ELF-1 (cell line): Measurements from ENCODE around the gene SLC38A6.

Experiments
- DNase-seq: peaks from one replicate; pipeline ENCODE4 v3.0.0-alpha.2; 2016; ENCODE audit warnings: low read depth, low spot score

SLC38A6 gene

DNA sequence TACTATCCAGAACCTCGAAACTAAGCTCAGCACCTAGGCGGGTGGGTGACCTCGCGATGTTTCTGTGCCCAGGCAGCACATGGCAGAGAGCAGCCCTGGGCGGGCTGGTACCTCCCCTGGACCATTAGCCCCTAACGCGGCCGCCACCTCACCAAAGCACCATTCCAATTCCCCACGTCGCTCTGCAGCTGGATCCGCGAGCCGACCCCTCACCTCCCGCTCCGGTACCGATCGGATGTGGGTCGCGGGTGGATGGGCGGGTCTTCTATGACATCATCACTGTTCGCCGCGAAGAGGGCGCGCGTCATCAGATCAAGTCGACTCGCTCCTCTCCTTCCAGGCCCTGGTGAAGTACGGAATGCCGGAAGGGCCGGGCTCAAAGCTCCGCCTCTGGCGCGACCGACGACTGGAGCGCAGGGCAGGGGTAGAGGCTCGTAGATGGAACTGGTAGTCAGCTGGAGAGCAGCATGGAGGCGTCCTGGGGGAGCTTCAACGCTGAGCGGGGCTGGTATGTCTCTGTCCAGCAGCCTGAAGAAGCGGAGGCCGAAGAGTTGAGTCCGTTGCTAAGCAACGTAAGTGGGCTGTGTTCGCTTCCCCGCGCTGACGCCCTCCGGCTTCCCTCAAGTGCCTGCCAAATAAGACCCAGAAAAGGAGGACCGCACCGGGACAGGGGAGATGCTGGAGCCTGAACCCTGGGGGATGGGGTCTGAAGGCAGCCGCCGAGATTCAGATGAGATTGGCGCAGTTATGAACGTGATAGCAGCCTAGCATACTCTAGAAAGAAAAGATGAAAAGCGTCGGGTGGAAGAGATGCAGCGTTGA is at the start of gene SLC38A6, which contains the start of gene TRMT5:
Gene SLC38A6, plus strand, starts transcription at position 435 of the 822 bp plus-strand sequence. Its CDS starts 33 bp downstream, at position 468.
Gene TRMT5, minus strand, starts transcription at position 269 of the 822 bp plus-strand sequence. Its CDS starts 106 bp downstream, at position 163.
- peak; percentile 99 for DNase-seq

DNA sequence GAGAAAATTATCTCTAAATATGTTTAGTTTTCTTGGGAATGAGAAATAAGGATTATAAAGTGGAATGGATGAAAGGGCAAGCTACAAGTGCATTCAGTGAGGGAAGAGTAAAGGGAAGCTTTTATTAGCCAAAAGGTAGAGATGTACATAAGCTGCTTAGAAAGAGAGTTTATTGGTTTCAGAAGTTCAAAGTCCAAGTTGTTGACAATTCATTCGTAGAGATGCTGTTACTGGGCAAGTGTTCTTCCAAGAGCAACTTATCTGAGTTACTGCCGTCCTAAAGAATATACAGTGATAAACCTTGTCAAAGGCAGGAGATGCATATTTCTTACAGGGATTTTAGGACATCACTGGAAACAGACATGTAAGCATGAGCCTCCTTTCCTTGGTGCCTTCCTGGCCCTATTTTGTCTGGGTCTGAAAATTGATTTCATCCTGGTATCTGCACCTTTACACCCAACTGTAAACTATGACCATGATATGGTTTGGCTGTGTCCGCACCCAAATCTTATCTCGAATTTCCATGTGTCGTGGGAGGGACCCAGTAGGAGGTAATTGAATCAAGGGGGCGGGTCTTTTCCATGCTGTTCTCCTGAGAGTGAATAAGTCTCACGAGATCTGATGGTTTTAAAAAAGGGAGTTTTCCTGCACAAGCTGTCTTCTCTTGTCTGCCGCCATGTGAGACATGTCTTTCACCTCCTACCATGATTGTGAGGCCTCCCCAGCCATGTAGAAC is 47.0 kb upstream of the SLC38A6 start:
- DNase-seq: no peak

- DNase-seq: no peak
Measured at GRCh38 chr14:60935319-60935718, 45.7 kb upstream of the SLC38A6 start.

- DNase-seq: no peak
Measured at GRCh38 chr14:60943637-60944032, 37.4 kb upstream of the SLC38A6 start.

DNA sequence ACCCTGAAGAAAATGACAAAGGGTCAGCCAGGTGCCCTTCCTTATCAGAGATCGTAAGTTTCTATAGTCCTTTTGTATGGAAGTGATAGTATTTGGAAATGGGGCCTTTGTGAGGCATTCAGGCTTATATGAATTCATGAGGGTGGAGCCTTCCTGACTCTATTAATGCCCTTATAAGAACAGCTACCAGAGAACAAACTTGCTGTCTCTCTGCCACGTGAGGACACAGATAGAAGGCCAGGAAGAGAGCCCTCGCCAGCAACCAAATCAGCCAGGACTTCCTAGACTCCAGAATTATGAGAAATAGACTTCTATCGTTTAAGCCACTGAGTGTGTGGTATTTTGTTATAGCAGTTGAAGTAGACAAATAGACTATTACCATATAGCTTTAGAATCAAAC is 36.8 kb upstream of the SLC38A6 start:
- no peak for DNase-seq

DNA sequence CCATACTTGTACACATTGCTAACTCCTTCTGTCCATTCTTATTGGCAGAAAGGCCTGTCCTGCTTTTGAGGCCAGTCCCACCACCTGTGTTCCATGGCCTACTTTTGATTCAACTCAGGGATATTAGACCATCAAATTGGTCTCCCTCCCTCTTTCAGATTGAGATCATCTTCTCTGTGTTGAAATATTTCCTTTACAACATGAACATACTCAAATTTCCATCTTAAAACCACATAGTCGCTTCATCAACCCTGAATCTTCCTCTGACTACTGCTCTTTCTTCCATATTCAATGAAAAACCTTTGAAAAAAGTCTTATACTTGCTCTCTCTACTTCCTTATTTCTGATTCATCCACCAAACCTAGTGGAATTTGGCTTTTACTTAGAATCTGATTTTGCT is 35.1 kb upstream of the SLC38A6 start:
- DNase-seq: no peak

DNA sequence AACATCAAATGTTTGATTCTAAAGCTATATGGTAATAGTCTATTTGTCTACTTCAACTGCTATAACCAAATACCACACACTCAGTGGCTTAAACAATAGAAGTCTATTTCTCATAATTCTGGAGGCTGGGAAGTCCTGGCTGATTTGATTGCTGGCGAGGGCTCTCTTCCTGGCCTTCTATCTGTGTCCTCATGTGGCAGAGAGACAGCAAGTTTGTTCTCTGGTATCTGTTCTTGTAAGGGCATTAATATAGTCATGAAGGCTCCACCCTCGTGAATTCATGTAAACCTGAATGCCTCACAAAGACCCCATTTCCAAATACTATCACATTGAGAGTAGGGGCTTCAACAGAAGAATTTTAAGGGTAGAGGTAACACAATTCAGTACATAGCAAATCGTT is 34.3 kb upstream of the SLC38A6 start:
- no peak for DNase-seq

DNA sequence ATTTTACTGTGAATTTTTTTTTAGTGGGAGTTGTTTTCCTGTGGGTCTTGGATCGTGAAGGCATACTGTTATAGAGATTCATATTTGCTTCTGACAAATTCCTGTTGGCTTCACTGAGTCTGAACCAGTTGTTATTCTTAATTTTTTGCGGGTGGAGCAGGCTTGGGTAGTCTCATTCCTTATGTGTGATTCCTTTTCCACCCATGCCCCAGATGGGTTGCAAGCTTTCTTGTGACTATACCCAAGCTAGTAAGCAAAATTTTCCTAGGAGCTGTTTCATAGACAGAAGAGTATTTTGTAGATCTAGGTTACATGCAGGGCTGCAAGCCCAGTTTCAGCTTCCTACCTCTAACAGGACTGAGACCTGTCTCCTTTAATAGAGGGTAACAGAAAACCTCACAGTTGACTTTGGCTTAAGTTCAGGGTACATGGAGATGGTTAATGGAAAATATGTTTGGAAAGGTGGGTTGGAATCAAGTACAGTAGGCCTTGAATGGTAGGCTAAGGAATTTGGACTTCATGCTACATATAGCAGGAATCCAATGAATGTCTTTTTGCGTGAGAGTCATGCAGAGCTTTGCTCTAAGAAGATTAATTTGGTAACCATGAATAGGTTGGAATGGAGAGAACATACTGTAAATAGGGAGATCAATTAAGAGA is 29.1 kb upstream of the SLC38A6 start:
- no peak for DNase-seq

- no peak for DNase-seq
Measured at GRCh38 chr14:60956202-60956601, 24.8 kb upstream of the SLC38A6 start.

GRCh38 chr14:60956632-60957031 is 24.4 kb upstream of the SLC38A6 start:
- no peak for DNase-seq

- no peak for DNase-seq
Measured at GRCh38 chr14:60958146-60958545, 22.9 kb upstream of the SLC38A6 start.

GRCh38 chr14:60963761-60964160 is 17.3 kb upstream of the SLC38A6 start:
- DNase-seq: no peak

DNA sequence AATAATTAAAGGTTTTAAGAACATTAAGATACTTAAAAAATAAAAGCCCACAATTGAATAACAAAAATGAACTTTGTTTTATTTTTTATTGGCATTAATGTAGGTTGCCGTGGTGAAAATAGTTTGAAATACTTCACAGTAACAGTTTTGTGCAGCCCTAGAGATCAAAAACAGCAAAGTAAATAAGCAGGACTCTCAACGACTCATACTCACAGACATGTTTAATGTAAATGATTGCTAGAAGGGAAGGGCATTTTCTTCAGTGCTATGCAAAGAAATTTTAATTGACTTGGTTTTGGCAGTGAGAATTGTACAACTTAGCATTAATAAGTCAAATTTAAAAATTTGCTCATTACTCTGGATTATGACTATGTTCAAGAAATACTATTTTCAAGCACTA is 16.1 kb upstream of the SLC38A6 start:
- DNase-seq: no peak

GRCh38 chr14:60965402-60965801 is 15.6 kb upstream of the SLC38A6 start:
- DNase-seq: no peak

- DNase-seq: peak; percentile 27
Measured at GRCh38 chr14:60968099-60968498, 12.9 kb upstream of the SLC38A6 start.

DNA sequence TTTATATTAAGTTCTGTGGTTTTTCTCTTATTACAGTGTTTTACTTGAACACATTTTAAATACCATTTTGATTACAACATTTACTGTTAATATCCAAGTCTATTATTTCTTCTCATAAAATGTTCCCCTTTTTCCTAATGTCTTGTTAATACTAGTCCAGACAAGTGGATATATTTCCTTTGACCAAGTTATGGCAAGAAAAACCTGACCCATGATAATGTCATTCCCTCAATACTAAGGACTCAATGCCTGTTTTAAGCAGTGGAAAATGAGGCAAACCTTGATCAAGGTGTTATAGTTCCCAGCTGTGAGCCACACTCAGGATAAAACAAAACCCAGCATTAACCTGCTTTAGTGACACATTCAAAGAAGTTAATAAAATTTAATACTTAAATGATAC is 12.4 kb upstream of the SLC38A6 start:
- no peak for DNase-seq

- DNase-seq: no peak
Measured at GRCh38 chr14:60970146-60970545, 10.9 kb upstream of the SLC38A6 start.

GRCh38 chr14:60971271-60971670 is 9.8 kb upstream of the SLC38A6 start:
- no peak for DNase-seq

- DNase-seq: no peak
Measured at GRCh38 chr14:60972295-60972694, 8.8 kb upstream of the SLC38A6 start.

DNA sequence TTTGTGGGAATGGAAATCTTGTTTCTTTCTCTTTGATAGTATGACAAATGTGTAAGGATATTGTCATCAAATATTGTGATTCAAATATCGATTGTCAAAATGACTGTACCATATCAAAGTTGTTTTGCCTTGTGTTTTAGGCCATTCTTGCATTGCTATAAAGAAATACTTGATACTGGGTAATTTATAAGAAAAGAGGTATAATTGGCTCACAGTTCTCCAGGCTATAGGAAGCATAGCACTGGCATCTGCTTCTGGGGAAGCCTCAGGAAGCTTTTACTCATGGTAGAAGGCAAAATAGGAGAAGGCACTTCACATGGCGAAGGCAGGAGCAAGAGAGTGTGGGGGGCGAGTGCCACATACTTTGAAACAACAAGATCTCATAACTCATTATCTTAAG is 8.0 kb upstream of the SLC38A6 start:
- no peak for DNase-seq

DNA sequence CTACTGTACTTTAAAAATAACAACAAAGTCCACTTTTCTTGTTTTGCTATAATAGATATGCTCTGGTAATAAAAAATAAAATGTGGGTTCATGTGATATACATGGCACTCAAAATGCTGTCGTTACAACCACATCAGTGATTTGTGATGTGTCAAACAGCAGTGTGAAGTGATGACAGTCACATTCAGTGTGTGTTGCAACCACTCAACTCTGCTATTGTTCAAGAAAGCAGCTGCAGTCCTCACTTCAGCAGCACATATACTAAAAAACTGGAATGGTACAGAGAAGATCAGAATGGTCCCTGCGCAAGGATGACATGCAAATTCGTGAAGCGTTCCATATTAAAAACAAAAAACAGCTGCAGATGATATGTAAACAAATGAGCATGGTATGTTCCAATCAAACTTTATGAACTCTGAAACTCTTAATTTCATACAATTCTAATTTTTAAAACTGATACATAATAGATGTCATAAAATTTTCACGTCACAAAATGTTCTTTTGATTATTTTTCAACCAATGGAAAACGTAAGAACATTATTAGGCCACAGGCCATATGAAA is 6.9 kb upstream of the SLC38A6 start:
- no peak for DNase-seq

DNA sequence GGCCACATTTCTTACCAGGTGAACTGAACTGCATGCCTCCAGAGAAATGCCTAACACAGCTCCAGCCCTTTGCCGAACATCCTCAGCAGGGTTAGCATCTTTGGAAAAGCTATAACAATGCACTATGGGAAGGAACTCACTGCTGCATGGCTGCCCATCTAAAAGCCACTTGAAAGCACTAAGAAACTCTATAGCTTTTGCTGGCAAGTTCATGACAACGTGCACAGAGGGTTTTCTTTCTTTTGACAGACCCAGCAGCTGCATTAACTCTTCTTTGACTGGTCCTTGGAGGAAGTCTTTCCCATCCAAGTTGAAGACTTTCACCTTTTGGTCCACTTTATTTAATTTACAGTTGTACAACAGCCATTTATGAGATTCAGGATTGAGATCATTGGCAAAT is 5.5 kb upstream of the SLC38A6 start:
- no peak for DNase-seq
